Stimulated activated CD8-positive, alpha-beta memory T cell treated with anti-CD3 and anti-CD28 coated beads, Interleukin-2, amount 100 ng/mL, for 48 hours (primary cell): ENCODE measurements around the gene PARP9.
A peak's percentile ranks its signal among the peaks of the same experiment; 100 is the strongest.
"Not testable (repeated sequence)": the region's sequence is repeated elsewhere in the genome, so short reads cannot be mapped to it uniquely, and the experiment has no call there.

Experiments
- DNase-seq, 2 donors: peaks; one replicate each; pipeline ENCODE4 v3.0.0-alpha.2; 2020; ENCODE audit warnings: low read depth in 2 of 2

PARP9 gene

DNA sequence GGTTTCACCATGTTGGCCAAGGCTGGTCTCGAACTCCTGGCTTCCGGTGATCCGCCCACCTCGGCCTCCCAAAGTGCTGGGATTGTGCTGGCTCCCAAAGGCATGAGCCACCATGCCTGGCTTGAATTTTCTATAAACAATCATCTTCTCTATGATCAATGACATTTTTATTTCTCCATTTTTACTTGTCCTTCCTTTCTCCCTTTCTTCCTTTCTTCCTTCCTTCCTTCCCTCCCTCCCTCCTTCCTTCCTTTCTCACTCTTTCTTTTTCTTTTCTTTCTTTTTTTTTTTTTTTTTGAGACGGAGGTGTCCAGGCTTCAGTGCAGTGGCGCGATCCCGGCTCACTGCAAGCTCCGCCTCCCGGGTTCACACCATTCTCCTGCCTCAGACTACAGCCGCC lies 40.8 kb downstream of the PARP9 start:
- no peak for DNase-seq

DNA sequence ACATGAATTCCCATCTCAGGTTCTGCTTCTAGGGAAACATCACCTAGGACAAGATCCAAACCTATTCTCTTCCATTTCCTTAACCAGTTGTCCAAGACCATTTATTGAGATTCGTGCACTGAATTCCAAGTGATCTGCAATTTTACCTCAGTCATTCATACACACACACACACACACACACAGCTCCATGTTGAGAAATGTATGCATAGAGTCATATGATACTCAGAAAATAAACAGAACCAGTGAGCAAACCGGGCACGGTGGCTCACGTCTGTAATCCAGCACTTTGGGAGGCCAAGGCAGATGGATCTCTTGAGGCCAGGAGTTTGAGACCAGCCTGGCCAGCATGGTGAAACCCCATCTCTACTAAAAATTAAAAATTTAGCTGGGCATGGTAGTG lies 43.2 kb downstream of the PARP9 start:
- no peak for DNase-seq

DNA sequence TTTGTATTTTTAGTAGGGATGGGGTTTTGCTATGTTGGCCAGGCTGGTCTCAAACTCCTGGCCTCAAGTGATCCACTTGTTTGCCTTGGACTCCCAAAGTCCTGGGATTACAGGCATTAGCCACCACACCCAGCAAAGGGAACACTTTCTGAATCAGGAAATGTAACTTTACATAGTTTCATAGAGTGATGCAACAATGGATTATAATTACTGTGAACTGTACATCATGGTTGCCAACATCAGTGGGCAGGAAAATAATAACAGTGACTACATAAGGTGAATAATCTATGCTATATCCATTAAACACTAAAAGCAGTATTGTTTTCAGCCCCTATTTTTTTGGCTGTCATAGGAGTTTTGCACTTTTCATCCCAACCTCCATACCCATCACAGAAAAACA lies 44.4 kb downstream of the PARP9 start:
- DNase-seq = no peak

DNA sequence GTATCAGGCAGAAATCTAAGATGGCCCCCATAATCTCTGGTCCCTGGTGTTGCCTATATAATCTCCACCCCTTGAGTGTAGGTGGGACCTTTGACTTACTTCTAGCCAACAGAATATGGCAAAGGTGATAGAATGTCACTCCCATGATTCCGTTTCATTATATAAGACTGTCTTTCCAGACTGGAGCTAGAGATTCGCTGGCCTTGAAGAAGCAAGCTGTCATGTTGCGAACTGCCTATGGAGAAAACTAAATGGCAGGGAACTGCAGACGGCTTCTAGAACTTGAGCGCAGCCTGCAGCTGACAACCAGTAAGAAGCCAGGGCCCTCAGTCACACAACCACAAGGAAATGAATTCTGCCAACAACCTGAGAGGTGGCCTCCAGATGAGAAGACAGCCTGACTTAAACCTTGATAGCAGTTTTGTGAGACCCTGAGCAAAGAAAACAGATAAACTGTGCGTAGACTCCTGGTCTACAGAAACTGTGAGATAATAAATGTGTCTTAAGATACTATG lies 47.2 kb downstream of the PARP9 start:
- no peak for DNase-seq

DNA sequence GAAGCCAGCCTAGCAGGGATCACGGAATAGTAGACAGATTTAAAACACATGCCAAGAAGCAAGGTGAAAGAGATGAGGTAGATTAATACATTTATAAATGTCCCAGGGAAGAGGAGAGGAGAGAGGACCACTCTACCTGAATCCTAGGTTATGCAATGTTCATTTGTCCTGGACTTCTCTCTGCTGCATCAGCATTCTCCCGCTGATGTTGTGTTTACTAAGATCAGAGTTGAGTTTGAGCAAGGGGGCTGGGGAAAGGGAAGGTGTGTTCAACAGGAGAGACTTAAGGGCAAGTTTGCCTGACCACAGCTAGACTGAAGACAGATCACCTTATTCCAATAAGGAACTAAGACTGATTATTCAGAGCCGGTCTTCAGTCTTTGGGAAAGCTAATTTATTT lies 48.2 kb downstream of the PARP9 start:
- DNase-seq = no peak

DNA sequence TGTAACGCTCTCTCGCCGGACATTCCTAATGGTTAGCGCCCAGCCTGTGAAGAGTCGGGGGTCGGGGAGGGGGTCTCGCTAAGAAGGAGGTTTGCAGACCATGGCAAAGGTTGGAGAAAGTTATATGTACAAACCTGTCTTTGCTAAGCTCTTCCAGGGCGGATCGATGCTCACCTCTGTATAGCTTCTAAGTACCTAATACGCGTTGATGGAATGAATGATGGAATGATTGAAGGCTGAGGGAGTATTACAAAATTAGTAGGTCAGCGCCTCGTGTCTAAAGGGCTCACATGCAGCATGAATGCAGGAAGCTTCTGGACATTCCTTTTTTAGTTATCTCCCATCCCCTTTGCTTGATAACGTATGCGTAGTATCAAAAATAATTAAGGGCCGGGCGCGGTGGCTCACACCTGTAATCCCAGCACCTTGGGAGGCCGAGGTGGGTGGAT lies 49.1 kb downstream of the PARP9 start:
- no peak for DNase-seq

DNA sequence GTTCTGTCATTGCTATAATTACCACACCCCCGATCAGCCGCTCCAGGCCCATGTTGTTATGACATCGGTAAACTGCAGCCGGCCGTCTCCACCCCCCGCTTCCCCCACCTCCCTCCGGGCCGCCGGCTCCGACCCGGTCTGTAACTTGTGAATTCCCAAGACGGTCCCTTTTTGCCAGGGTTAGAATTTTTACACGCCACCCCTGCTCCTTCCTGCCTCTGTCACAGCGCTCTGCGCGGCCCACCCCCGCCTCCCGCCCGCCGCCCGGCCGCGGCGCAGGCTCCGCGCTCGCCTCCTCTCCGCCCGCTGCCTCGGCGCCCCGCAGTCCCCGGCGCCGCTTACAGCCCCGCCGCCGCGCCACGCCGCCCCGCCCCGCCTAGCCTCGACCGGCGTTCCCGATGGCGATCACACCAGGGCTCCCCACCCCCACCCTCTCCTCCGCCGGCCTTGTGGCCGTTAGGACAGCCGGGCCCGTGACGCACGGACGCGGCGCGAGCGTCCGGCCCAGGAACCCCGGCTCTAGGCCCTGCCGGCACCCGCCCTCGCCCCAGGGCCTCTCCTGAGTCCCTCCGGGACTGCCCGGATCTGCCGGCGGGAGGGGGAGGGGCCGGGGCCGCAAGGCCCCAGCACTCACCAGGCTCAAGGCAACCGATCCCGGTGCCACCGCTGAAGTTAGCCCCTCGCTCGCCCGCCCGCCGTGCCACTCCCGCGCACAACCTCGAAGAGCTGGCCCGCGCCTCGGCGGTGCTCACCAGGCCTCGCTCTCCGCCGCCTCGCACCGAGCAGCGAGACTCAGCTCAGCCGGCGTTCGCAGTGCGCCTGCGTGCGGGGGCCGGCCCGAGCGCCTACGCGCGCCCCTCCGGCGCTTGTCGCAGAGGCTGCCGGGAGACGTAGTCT lies 49.7 kb downstream of the PARP9 start, which contains the start of gene KPNA1:
KPNA1 (minus strand) TSS at position 817 of the 897 bp plus-strand sequence. CDS start 18,374 bp downstream, outside the sequence.
- DNase-seq = peak; percentile 74 to 86

DNA sequence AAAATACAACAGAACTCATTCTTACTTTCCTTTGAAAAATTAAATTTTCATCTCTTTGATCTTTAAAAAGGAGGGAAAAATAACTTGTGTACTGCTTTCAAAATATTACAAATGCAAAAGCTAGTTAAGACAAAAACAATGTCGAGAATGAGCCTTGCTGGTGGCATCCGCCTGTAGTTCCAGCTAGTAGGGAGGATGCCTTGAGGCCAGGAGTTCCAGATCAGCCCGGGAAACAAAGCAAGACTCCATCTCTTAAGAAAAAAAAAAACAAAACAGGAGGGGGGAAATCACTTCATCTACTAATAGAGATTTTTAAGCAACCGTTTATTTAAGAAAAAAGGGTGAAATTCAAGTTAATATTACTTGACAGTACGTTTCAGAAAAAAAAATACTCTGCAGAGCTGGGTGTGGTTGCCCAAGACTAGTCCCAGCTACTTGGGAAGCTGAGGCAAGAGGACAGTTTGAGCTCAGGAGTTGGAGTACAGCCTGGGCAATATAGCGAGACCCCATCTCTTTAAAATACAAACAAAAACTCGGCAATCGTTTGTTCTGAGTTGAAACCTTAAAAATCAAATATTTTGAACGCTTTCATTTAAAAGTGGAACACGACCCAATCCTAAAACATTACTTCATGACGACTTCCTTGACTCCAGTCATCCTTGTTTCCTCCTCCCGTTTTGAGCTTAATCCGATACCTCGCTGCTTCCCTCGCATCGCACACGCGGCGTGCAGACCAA lies 50.5 kb downstream of the PARP9 start:
- no peak for DNase-seq

DNA sequence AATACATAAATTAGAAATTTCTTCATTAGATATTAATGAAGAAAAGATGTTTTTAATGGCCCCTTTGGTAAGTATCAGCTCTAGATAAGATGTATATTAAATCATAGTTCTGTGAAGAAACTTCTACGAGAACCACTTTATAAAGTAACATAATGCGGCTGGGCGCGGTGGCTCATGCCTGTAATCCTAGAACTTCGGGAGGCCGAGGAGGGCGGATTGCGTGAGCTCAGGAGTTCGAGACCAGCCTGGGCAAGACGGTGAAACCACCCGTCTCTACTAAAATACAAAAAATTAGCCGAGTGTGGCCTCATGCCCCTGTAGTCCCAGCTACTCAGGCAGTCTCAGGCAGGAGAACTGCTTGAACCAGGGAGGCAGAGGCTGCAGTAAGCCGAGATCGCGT lies 51.8 kb downstream of the PARP9 start:
- DNase-seq = no peak

DNA sequence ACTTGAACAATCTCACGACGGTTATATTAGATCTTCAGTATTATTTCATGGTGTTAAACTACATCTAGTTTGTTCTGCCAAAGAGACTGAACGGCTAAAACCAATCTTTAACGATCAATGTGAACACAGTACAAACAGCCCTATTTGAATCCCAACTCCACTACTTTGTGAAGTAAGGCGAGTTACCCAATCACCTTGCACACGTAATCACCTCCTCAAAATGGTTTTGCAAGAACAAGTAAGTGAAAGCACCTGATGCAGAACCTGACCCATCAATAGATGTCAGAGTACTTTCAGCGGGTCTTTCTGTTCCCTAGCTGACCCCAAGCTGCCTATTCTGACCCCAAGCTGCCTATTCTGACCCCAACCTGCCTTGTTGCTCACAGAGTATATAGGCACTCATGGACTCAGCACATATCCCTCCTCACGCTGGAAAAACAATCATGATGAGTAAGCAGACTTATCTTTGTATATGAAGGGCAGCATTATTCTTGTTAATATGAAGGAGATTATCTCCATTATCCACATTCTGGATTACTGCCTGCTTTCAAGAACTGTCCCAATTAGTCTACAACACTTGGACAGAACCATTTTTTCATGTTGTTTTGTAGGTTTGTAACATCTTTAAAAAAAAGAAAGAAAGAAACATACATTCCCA lies 53.1 kb downstream of the PARP9 start:
- no peak for DNase-seq

DNA sequence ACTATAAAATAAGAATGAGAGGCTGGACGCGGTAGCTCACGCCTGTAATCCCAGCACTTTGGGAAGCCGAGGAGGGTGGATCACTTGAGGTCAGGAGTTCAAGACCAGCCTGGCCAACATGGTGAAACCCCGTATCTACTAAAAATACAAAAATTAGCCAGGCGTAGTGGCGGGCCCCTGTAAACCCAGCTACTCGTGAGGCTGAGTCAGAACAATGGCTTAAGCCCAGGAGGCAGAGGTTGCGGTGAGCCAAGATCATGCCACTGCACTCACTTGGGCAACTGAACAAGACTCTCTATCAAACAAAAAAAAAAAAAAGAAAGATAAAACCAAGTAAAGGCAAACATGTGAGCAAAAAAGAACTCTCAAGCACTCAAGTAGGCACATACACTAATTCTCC lies 55.2 kb downstream of the PARP9 start:
- DNase-seq = not testable (repeated sequence)

DNA sequence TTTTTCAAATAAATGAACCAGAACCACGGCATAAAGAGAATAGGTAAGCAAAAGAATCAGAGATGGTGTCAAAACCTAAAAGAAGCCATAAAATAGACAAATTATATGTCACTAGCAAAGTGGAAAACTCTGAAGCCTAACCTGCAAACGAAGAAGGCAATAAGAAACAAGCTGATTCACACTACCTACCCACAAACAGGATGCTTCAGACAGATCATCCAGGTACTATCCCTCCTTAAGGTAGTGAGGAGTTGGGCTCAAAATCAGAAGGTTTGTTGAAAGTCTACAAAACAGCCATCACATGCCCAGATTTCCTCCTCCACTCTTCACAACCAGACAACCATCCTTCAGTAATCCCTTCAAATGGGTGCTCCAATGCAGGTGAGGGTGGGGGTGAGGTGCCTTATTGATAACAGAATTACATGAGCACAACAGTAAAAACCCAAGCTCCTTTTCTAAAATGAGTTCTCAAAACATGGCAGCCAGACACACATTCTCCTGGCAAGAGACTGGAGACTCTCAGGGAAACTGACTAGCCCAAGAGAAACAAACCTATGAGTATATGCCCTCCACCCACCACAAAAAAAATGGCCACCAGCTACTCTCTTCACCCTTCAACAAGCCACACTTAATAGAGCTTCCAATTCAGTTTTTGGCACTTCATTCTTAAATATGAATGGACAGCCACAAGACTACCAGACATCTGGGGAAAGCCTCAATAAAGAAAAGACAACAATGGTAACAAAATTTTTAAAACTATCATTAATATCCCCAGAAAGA lies 55.8 kb downstream of the PARP9 start:
- DNase-seq = no peak

DNA sequence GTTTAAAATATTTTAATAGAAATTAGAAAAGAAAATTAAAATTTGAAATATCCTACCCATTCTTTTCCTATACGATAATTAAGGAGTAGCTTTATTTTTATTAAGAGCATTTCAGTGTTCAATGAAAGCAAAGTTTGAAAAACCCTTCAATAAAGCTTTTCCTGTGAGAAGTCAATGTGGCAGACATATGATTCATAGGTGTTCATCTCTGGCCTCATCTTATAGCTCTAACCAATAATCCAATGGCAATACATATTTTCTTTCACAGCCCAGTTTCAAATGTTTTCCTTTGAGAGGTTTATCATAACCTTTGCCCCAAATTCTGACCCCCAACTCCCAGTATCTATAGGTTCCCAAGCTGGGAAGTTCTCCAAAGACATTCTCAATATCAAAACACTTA lies 57.6 kb downstream of the PARP9 start:
- DNase-seq = no peak

DNA sequence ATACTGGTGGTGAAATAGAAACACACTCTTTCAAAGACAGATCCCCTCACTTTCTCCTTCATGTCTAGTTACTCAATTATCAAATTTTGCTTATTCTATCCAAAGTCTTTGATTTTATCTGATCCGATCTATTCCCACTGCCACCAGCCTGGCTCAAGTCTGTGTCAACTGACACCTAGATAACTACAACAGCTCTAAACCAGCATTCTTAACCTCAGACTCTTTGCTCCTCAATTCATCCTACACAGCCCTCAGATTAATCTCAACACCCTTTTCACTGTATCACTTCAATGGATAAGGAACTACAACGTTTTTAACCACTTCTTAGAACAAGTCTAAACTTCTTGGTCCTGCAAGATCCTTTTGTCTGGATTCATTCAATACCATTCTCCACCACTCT lies 58.4 kb downstream of the PARP9 start:
- DNase-seq = no peak

DNA sequence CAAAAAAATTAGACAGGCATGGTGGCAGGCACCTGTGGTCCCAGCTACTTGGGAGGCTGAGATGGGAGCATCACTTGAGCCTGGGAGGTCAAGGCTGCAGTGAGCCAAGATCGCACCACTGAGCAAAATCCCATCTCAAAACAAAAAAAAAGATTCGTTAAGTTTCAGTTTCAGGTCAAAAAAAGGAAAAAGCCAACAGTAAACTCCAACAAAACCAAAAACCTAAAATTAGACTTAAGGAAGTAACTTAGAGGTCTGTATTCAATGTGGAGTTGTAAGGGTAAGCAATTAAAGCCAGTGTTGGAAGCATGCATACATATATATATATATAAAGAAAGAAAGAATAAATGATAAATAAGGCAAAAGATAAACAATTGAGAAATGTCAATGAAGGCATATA lies 61.2 kb downstream of the PARP9 start:
- no peak for DNase-seq

DNA sequence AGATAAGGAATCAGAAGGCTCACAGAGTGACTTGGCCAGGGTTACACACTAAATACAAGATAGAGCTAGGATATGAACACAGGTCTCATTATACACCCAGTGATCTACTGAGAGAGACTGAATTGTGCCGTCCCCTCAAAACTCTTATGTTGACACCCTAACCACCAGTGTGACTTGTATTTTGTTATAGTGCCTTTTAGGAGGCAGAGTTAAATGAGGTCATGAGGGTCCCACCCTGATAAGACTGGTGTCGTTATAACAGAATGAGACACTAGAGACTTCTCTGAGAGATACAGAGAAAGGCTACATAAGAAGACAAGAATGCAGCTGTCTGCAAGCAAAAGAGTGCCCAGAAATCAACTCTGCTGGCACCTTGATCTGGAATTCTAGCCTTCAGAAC lies 62.0 kb downstream of the PARP9 start:
- DNase-seq = no peak

DNA sequence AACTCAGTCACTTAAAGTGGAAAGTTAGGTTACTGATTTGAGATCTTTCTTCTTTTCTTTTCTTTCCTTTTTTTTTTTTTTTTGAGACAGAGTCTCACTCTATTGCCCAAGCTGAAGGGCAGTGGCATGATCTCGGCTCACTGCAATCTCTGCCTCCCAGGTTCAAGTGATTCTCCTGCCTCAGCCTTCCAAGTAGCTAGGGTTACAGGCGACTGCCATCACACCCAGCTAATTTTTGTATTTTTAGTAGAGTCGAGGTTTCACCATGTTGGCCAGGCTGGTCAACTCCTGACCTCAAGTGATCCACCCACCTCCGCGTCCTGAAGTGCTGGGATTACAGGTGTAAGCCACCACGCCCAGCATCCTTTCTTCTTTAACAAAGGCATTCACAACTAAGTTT lies 63.1 kb downstream of the PARP9 start:
- not testable (repeated sequence) for DNase-seq

DNA sequence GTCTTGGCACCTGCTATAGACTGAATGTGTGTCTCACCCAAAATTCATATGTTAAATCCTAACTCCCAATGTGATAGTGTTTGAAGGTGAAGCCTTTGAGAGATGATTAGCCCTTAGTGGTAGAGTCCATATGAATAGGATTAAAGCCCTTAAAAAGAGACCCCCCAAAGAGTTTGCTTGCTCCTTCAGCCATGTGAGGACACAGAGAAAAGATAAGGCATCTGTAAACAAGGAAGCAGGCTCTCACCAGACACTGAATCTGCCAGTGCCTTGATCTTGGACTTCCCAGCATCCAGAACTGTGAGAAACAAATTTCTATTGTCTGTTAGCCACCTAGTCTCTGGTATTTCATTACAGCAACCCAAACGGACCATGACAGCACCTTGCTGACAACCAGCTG lies 65.9 kb downstream of the PARP9 start:
- no peak for DNase-seq

DNA sequence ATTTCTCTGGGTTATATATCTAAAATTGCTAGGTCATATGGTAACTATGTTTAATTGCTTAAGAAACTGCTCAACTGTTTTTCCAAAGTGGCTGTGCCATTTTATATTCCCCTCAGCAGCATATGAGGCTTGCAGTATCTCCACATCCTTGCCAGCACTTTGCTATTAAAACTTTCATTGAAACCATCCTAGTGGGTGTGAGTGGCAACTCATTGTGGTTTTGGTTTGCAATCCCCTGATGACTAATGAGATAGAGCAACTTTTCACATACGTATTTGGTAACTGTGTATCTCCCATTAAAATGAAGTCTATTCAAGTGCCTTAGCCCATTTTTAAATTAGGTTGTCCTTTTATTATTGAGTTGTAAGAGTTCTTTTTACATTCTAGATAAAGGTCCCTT lies 66.7 kb downstream of the PARP9 start:
- no peak for DNase-seq

DNA sequence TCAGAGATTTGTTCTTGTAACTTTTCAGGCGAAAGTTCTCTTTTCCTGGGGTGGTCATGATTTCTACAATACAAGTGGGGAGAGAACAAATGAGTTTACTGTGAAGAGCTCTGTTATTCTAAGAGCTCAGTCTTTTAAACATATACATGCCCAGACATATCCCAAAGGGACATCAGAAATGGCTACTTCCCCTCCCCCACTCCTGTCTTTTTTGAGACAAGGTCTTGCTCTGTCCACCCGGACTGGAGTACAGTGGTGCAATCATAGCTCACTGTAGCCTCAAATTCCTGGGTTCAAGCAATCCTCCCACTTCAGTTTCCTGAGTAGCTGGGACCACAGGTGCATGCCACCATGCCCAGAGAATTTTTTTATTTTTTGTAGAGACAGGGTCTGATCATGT lies 67.6 kb downstream of the PARP9 start:
- no peak for DNase-seq

DNA sequence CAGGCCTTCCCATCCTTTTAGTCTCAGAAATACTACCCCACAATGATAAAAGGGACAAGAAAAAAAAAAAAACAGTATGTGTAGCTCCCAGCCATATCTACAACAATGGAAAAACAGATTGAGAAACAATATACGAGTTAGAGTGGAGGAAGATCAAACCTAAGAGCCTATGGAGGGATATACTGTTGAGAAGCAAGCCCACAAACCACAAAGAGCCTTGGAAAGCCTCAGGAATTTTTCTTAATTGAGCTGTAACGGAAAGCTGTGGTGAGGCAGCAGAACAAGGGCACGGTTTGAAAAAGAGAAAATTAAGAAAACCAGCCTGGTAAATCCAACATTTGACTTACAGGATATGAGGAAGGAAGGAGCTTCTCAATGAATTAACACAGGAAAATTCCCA lies 70.8 kb downstream of the PARP9 start:
- no peak for DNase-seq
